CD14-positive monocyte (primary cell): Measurements from ENCODE around the gene SKIDA1. TPM values are rescaled to one million over a fixed set of nuclear protein-coding genes. Genes with fewer than 3 reads are reported as not detected.

ENCODE experiments used
- DNase-seq, 3 donors: peaks; one replicate each; pipeline ENCODE4 v3.0.0-alpha.2; 2011 to 2022
- H2AFZ ChIP-seq: 2 replicates; pipeline ENCODE4 v1.6.0; 2012; ENCODE audit warnings: mild to moderate bottlenecking, low read depth, low read length, inconsistent platforms; ENCODE audit not compliant: insufficient read depth, poor library complexity, severe bottlenecking
- H3K27ac ChIP-seq, 2 donors: 1 replicate in 1 of 2; 2 replicates in 1 of 2; pipeline ENCODE4 v1.5.1; 2012 to 2013; ENCODE audit warnings: low read length in 2 of 2, control low read depth in 1 of 2, inconsistent platforms in 1 of 2, low read depth in 1 of 2, mild to moderate bottlenecking in 1 of 2
- H3K27me3 ChIP-seq, 2 donors: one replicate each; pipeline versions ENCODE4 v1.6.0 to v1.6.1; 2011 to 2013; ENCODE audit warnings: low read length in 2 of 2; ENCODE audit not compliant: control insufficient read depth in 2 of 2, insufficient read depth in 2 of 2
- H3K36me3 ChIP-seq, 2 donors: replicated peaks in 1 of 2; 1 replicate in 1 of 2; 2 replicates in 1 of 2; pipeline versions ENCODE4 v1.5.1 to v1.6.1; 2012 to 2013; ENCODE audit warnings: low read length in 2 of 2, control low read depth in 1 of 2, inconsistent platforms in 1 of 2, mild to moderate bottlenecking in 1 of 2; ENCODE audit not compliant: insufficient read depth in 2 of 2, control insufficient read depth in 1 of 2
- H3K4me1 ChIP-seq, 2 donors: 1 replicate in 1 of 2; 2 replicates in 1 of 2; pipeline versions ENCODE4 v1.5.1 to v1.6.1; 2012 to 2013; ENCODE audit warnings: low read length in 2 of 2, control low read depth in 1 of 2, inconsistent platforms in 1 of 2, mild to moderate bottlenecking in 1 of 2, moderate library complexity in 1 of 2; ENCODE audit not compliant: insufficient read depth in 2 of 2, control insufficient read depth in 1 of 2
- H3K4me2 ChIP-seq: replicated peaks from 2 replicates; pipeline ENCODE3; 2012; ENCODE audit warnings: low read length, moderate library complexity, mild to moderate bottlenecking; ENCODE audit not compliant: poor library complexity, severe bottlenecking; ENCODE audit errors: extremely low read depth
- H3K4me3 ChIP-seq, 3 experiments: fragments of 200-600 bp in 1 of 3; sonication (generic) in 1 of 3; replicated peaks in 1 of 3; 1 replicate in 2 of 3; 2 replicates in 1 of 3; pipeline ENCODE4 v1.5.1; 2011 to 2013; ENCODE audit warnings: low read length in 3 of 3, mild to moderate bottlenecking in 3 of 3, control low read depth in 2 of 3, low read depth in 2 of 3, inconsistent platforms in 1 of 3, moderate library complexity in 1 of 3
- H3K79me2 ChIP-seq: 2 replicates; pipeline ENCODE4 v1.6.0; 2012; ENCODE audit warnings: mild to moderate bottlenecking, control low read depth, inconsistent platforms, low read length, moderate library complexity; ENCODE audit not compliant: insufficient read depth
- H3K9ac ChIP-seq: 2 replicates; pipeline ENCODE4 v1.6.0; 2017; ENCODE audit warnings: low read length, mild to moderate bottlenecking; ENCODE audit not compliant: insufficient read depth, poor library complexity, severe bottlenecking
- H3K9me3 ChIP-seq, 2 donors: replicated peaks in 1 of 2; 1 replicate in 1 of 2; 2 replicates in 1 of 2; pipeline versions ENCODE4 v1.5.1 to v1.6.1; 2012 to 2013; ENCODE audit warnings: low read length in 2 of 2, control low read depth in 1 of 2; ENCODE audit not compliant: control insufficient read depth in 1 of 2, insufficient read depth in 1 of 2
- H4K20me1 ChIP-seq: 2 replicates; pipeline ENCODE4 v1.6.0; 2012; ENCODE audit warnings: mild to moderate bottlenecking, low read length, control low read depth, moderate library complexity; ENCODE audit not compliant: insufficient read depth
- H3K27ac Mint-ChIP-seq, 7 donors: one replicate each; pipeline ENCODE4 v1.8.0; 2020; ENCODE audit warnings: mild to moderate bottlenecking in 7 of 7, mixed read lengths in 7 of 7, moderate library complexity in 6 of 7, inconsistent platforms in 2 of 7
- H3K27me3 Mint-ChIP-seq, 3 donors: one replicate each; pipeline ENCODE4 v1.8.0; 2021 to 2022; ENCODE audit warnings: low read depth in 3 of 3, mild to moderate bottlenecking in 3 of 3, mixed read lengths in 3 of 3, moderate library complexity in 3 of 3, inconsistent platforms in 1 of 3
- H3K36me3 Mint-ChIP-seq, 2 donors: one replicate each; pipeline ENCODE4 v1.8.0; 2020; ENCODE audit warnings: mixed read lengths in 2 of 2, inconsistent platforms in 1 of 2, mild to moderate bottlenecking in 1 of 2
- H3K4me1 Mint-ChIP-seq: one replicate; pipeline ENCODE4 v1.8.0; 2020; ENCODE audit warnings: mild to moderate bottlenecking, mixed read lengths
- H3K4me3 Mint-ChIP-seq, 2 donors: one replicate each; pipeline ENCODE4 v1.8.0; 2020; ENCODE audit warnings: mild to moderate bottlenecking in 2 of 2, mixed read lengths in 2 of 2, moderate library complexity in 1 of 2
- H3K9me3 Mint-ChIP-seq, 7 donors: one replicate each; pipeline ENCODE4 v1.8.0; 2020 to 2022; ENCODE audit warnings: mixed read lengths in 7 of 7, mild to moderate bottlenecking in 6 of 7, moderate library complexity in 6 of 7, inconsistent platforms in 2 of 7
- WGBS: methylation state at CpG from one replicate; pipeline ENCODE4 v1.1.5; 2013; ENCODE audit warnings: missing lambda C conversion rate; ENCODE audit not compliant: insufficient coverage; 5-methylcytosine and 5-hydroxymethylcytosine counted together
- intact Hi-C, 2 donors: fragments of 100-400 bp; cut with micrococcal nuclease; formaldehyde crosslinking; loops; one replicate each; pipeline versions ENCODE4 v1.15.0 to v1.15.1; 2023
- polyA plus RNA-seq, 3 donors: library from polyadenylated mRNA; depleted of rRNA in 1 of 3; unstranded in 2 of 3; stranded (reverse) in 1 of 3; fragments of 300-500 nt in 2 of 3; fragments of >200 nt in 1 of 3; fragmentation: Illumina TruSeq in 2 of 3; gene quantifications; 1 replicate in 2 of 3; 2 replicates in 1 of 3; pipeline ENCODE4 v1.2.3, GENCODE V29; 2012 to 2021
- TF ChIP-seq, protein P1 (sequence below): fragments of 200-600 bp; IDR thresholded peaks from one replicate; pipeline ENCODE4 v1.8.0; 2022; ENCODE audit warnings: antibody characterized with exemption, mild to moderate bottlenecking

The SKIDA1 gene
- polyA plus RNA-seq, 3 donors = 0.04 to 0.15 TPM; not detected in 1

DNA sequence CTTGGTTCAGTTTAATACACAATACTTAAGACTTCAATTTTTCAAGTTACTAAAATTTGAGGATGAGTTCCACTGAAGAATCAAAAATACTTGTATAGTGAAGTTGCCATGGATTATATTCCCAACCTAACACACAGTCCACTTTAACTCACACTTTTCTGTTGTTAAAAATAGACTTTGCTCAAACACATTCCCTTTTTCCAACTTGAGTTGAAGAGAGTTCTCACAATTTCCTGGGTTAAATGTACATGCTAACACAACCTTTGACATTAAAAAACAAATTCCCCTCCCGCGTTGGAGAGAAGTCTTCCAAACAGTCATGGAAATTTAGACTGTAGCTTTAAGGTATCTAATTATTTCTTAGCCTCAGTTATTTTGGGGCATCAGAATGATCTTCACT is 27.1 kb downstream of the SKIDA1 start:
- Mint-ChIP-seq H3K9me3 (peaks cover 0 to 13% (median 6%) of the 10 kb centered on the region in 7 donors), H3K36me3 (peaks cover 5 to 7% of the 10 kb centered on the region in 2 donors), H3K4me3 (peak overlapping the region in 1 of 2 donors; percentile 62), H3K27me3 (peaks cover 54 to 83% (median 72%) of the 10 kb centered on the region in 3 donors), H3K27ac (no peak overlapping the region), H3K4me1 (peaks cover 38% of the 10 kb centered on the region)
- no peak overlapping the region for H2AFZ ChIP-seq
- H3K79me2 ChIP-seq = no peaks in the 10 kb centered on the region
- WGBS = no CpG with 5 or more reads among the region's 2 CpGs
- intact Hi-C loops = loop anchor here in 1 of 2 donors (10.0 kb wide), 1 partner anchor 176 kb away; no protein-coding TSS in a partner anchor
- no peak overlapping the region for H3K4me2 ChIP-seq
- H3K9me3 ChIP-seq = peaks cover 0 to 6% of the 10 kb centered on the region in 2 donors
- H3K9ac ChIP-seq = no peak overlapping the region
- no peak overlapping the region for H3K27ac ChIP-seq
- no peak overlapping the region for H3K4me3 ChIP-seq
- TF ChIP-seq, protein P1, sequence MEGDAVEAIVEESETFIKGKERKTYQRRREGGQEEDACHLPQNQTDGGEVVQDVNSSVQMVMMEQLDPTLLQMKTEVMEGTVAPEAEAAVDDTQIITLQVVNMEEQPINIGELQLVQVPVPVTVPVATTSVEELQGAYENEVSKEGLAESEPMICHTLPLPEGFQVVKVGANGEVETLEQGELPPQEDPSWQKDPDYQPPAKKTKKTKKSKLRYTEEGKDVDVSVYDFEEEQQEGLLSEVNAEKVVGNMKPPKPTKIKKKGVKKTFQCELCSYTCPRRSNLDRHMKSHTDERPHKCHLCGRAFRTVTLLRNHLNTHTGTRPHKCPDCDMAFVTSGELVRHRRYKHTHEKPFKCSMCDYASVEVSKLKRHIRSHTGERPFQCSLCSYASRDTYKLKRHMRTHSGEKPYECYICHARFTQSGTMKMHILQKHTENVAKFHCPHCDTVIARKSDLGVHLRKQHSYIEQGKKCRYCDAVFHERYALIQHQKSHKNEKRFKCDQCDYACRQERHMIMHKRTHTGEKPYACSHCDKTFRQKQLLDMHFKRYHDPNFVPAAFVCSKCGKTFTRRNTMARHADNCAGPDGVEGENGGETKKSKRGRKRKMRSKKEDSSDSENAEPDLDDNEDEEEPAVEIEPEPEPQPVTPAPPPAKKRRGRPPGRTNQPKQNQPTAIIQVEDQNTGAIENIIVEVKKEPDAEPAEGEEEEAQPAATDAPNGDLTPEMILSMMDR = no peak
- no peaks in the 10 kb centered on the region for H4K20me1 ChIP-seq
- no peaks in the 10 kb centered on the region for H3K36me3 ChIP-seq
- peaks cover 45 to 53% of the 10 kb centered on the region in 2 donors for H3K4me1 ChIP-seq
- DNase-seq = no peak
- peaks cover 28 to 74% of the 10 kb centered on the region in 2 donors for H3K27me3 ChIP-seq

- WGBS = 0% methylated on average over 33 of the region's 37 CpGs
- intact Hi-C loops = loop anchor here in 1 of 2 donors (10.0 kb wide), 1 partner anchor 178 kb away; no protein-coding TSS in a partner anchor
- H3K27me3 Mint-ChIP-seq = peaks cover 56 to 84% (median 69%) of the 10 kb centered on the region in 3 donors
- no peak overlapping the region for H3K27ac Mint-ChIP-seq
- peaks cover 0 to 13% (median 6%) of the 10 kb centered on the region in 7 donors for H3K9me3 Mint-ChIP-seq
- TF ChIP-seq, protein P1 = no peak
- no peak overlapping the region for H3K27ac ChIP-seq
- peaks cover 45 to 53% of the 10 kb centered on the region in 2 donors for H3K4me1 ChIP-seq
- H3K4me3 ChIP-seq = peak overlapping the region; percentile 52 to 84 (median 59)
- peak overlapping the region; percentile 85 to 91 for H3K4me3 Mint-ChIP-seq
- H3K4me2 ChIP-seq = peak overlapping the region; percentile 100
- H3K9ac ChIP-seq = peak overlapping the region; percentile 19
- peak in 2 of 3 donors; percentile 37 to 44 for DNase-seq
- H3K4me1 Mint-ChIP-seq = peaks cover 38% of the 10 kb centered on the region
- H3K36me3 Mint-ChIP-seq = peaks cover 5 to 7% of the 10 kb centered on the region in 2 donors
- peaks cover 0 to 6% of the 10 kb centered on the region in 2 donors for H3K9me3 ChIP-seq
- H3K79me2 ChIP-seq = no peaks in the 10 kb centered on the region
- H2AFZ ChIP-seq = peak overlapping the region; percentile 93
- H3K27me3 ChIP-seq = peaks cover 28 to 74% of the 10 kb centered on the region in 2 donors
- H4K20me1 ChIP-seq = no peaks in the 10 kb centered on the region
- H3K36me3 ChIP-seq = no peaks in the 10 kb centered on the region
These were observed 28.2 kb downstream of the SKIDA1 start for GRCh38 chr10:21497177-21497807.
